G401 (cell line): ENCODE measurements around the gene FBRS. TPM values are rescaled to one million over a fixed set of nuclear protein-coding genes. Genes with fewer than 3 reads are reported as not detected.
"Not testable (repeated sequence)": the region's sequence is repeated elsewhere in the genome, so short reads cannot be mapped to it uniquely, and the experiment has no call there.

Experiments
- DNase-seq: peaks from one replicate; pipeline ENCODE4 v3.0.0-alpha.2; 2015; ENCODE audit warnings: low spot score
- in situ Hi-C: cut with HindIII; loops from 2 replicates; pipeline ENCODE4 v1.10.0; 2016; ENCODE audit warnings: low sequenced_read_pairs, mixed read lengths
- total RNA-seq: library from RNA; depleted of rRNA; stranded (reverse); fragments of >200 nt; shearing (Covaris generic); gene quantifications from 2 replicates; pipeline ENCODE4 v1.2.3, GENCODE V29; 2014

Gene FBRS
- total RNA-seq, 1 experiment from 2014 or later: 20.3 TPM

GRCh38 chr16:30692396-30693064 is 34.3 kb downstream of the FBRS start:
- no peak for DNase-seq

GRCh38 chr16:30694926-30695693 is 36.9 kb downstream of the FBRS start:
- no peak for DNase-seq
- in situ Hi-C loops: loop anchor here (5.0 kb wide), 1 partner anchor 63 kb away; no protein-coding TSS in a partner anchor

More at GRCh38 chr16:30692396-30693064, 34.3 kb downstream of the FBRS start:
- in situ Hi-C loops: loop anchor here (5.0 kb wide), 1 partner anchor 60 kb away; no protein-coding TSS in a partner anchor

- in situ Hi-C loops, DNase-seq: not testable (repeated sequence)
Observed at GRCh38 chr16:30696646-30697045, 38.4 kb downstream of the FBRS start.

- peak; percentile 98 for DNase-seq
- in situ Hi-C loops: no loop called here
Observed at GRCh38 chr16:30697264-30698138, 39.3 kb downstream of the FBRS start.

GRCh38 chr16:30698139-30698815 is 40.0 kb downstream of the FBRS start:
- in situ Hi-C loops: no loop called here
- peak; percentile 92 for DNase-seq

GRCh38 chr16:30698816-30699614 is 40.8 kb downstream of the FBRS start, which contains the start of gene SRCAP:
TSS of gene SRCAP (plus strand) at chr16:30699171. CDS start at chr16:30700825, 1,654 bp downstream.
- in situ Hi-C loops: no loop called here
- peak; percentile 74 for DNase-seq

GRCh38 chr16:30699615-30700099 is 41.4 kb downstream of the FBRS start:
- no peak for DNase-seq
- in situ Hi-C loops: no loop called here

GRCh38 chr16:30700491-30700890 is 42.3 kb downstream of the FBRS start:
- in situ Hi-C loops: no loop called here
- no peak for DNase-seq

- in situ Hi-C loops: no loop called here
- no peak for DNase-seq
Observed at GRCh38 chr16:30700971-30701370, 42.7 kb downstream of the FBRS start.

GRCh38 chr16:30703071-30703470 is 44.8 kb downstream of the FBRS start:
- in situ Hi-C loops: not testable (repeated sequence)

GRCh38 chr16:30703971-30704370 is 45.7 kb downstream of the FBRS start:
- in situ Hi-C loops: no loop called here
- DNase-seq: no peak

More at GRCh38 chr16:30703071-30703470, 44.8 kb downstream of the FBRS start:
- DNase-seq: not testable (repeated sequence)

GRCh38 chr16:30706046-30706445 is 47.8 kb downstream of the FBRS start:
- DNase-seq: no peak
- in situ Hi-C loops: no loop called here

GRCh38 chr16:30710971-30711370 is 52.7 kb downstream of the FBRS start:
- in situ Hi-C loops: no loop called here
- no peak for DNase-seq

- no peak for DNase-seq
- in situ Hi-C loops: no loop called here
Observed at GRCh38 chr16:30711712-30712111, 53.5 kb downstream of the FBRS start.

GRCh38 chr16:30715750-30716445 is 57.7 kb downstream of the FBRS start:
- DNase-seq: no peak
- in situ Hi-C loops: no loop called here

GRCh38 chr16:30720086-30720485 is 61.9 kb downstream of the FBRS start:
- in situ Hi-C loops: no loop called here
- DNase-seq: no peak
